Measurements from ENCODE around the gene BCAR1.

DNA sequence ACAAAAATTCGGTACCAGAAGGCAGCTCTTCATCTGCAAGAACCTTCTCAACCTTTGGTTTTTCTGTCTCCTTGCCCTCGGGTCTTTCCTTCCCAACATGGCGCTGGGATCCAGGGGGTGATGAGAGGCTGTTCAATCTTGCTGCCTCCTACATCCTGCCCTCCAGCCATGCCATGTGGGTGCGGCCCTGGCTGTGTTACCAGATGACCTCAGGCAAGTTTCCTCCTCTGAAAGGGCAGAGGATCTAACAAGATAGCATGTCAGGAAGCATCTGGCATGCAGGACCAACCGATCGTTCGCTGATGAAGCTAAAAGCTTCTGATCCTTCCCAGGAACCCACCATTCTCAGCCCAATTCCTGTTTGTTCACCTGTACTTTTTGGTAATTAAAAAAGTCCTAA, 36.8 kb upstream of the BCAR1 start:
- TF ChIP-seq ZNF219 (CRISPR knock-in tag; IDR thresholded peaks at IDR 0.05; ENCODE audit: borderline replicate concordance) (no peak), SMAD4 (CRISPR knock-in tag; IDR thresholded peaks at IDR 0.05) (no peak), TCF7 (CRISPR knock-in tag; IDR thresholded peaks at IDR 0.05; ENCODE audit: low read depth) (no peak), ETV6 (CRISPR knock-in tag; IDR thresholded peaks at IDR 0.05) (no peak), SP1 (CRISPR knock-in tag; conservative IDR thresholded peaks at IDR 0.05) (no peak), MYBL2 (CRISPR knock-in tag; IDR thresholded peaks at IDR 0.05) (no peak)
- TF ChIP-seq, protein P1, sequence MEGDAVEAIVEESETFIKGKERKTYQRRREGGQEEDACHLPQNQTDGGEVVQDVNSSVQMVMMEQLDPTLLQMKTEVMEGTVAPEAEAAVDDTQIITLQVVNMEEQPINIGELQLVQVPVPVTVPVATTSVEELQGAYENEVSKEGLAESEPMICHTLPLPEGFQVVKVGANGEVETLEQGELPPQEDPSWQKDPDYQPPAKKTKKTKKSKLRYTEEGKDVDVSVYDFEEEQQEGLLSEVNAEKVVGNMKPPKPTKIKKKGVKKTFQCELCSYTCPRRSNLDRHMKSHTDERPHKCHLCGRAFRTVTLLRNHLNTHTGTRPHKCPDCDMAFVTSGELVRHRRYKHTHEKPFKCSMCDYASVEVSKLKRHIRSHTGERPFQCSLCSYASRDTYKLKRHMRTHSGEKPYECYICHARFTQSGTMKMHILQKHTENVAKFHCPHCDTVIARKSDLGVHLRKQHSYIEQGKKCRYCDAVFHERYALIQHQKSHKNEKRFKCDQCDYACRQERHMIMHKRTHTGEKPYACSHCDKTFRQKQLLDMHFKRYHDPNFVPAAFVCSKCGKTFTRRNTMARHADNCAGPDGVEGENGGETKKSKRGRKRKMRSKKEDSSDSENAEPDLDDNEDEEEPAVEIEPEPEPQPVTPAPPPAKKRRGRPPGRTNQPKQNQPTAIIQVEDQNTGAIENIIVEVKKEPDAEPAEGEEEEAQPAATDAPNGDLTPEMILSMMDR (IDR thresholded peaks at IDR 0.05) = no peak
- TF ChIP-seq, protein P2, sequence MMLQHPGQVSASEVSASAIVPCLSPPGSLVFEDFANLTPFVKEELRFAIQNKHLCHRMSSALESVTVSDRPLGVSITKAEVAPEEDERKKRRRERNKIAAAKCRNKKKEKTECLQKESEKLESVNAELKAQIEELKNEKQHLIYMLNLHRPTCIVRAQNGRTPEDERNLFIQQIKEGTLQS (CRISPR knock-in tag; conservative IDR thresholded peaks at IDR 0.05) = no peak
- TF ChIP-seq, protein P3, sequence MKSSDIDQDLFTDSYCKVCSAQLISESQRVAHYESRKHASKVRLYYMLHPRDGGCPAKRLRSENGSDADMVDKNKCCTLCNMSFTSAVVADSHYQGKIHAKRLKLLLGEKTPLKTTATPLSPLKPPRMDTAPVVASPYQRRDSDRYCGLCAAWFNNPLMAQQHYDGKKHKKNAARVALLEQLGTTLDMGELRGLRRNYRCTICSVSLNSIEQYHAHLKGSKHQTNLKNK (CRISPR knock-in tag; IDR thresholded peaks at IDR 0.05) = no peak
- TF ChIP-seq, protein P4, sequence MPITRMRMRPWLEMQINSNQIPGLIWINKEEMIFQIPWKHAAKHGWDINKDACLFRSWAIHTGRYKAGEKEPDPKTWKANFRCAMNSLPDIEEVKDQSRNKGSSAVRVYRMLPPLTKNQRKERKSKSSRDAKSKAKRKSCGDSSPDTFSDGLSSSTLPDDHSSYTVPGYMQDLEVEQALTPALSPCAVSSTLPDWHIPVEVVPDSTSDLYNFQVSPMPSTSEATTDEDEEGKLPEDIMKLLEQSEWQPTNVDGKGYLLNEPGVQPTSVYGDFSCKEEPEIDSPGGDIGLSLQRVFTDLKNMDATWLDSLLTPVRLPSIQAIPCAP (CRISPR knock-in tag; IDR thresholded peaks at IDR 0.05) = no peak
- TF ChIP-seq, protein P5, sequence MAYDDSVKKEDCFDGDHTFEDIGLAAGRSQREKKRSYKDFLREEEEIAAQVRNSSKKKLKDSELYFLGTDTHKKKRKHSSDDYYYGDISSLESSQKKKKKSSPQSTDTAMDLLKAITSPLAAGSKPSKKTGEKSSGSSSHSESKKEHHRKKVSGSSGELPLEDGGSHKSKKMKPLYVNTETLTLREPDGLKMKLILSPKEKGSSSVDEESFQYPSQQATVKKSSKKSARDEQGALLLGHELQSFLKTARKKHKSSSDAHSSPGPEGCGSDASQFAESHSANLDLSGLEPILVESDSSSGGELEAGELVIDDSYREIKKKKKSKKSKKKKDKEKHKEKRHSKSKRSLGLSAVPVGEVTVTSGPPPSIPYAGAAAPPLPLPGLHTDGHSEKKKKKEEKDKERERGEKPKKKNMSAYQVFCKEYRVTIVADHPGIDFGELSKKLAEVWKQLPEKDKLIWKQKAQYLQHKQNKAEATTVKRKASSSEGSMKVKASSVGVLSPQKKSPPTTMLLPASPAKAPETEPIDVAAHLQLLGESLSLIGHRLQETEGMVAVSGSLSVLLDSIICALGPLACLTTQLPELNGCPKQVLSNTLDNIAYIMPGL (CRISPR knock-in tag; IDR thresholded peaks at IDR 0.05) = no peak
- TF ChIP-seq, protein P6, sequence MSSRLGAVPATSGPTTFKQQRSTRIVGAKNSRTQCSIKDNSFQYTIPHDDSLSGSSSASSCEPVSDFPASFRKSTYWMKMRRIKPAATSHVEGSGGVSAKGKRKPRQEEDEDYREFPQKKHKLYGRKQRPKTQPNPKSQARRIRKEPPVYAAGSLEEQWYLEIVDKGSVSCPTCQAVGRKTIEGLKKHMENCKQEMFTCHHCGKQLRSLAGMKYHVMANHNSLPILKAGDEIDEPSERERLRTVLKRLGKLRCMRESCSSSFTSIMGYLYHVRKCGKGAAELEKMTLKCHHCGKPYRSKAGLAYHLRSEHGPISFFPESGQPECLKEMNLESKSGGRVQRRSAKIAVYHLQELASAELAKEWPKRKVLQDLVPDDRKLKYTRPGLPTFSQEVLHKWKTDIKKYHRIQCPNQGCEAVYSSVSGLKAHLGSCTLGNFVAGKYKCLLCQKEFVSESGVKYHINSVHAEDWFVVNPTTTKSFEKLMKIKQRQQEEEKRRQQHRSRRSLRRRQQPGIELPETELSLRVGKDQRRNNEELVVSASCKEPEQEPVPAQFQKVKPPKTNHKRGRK (CRISPR knock-in tag; IDR thresholded peaks at IDR 0.05; ENCODE audit: borderline replicate concordance) = no peak
- TF ChIP-seq, protein P7, sequence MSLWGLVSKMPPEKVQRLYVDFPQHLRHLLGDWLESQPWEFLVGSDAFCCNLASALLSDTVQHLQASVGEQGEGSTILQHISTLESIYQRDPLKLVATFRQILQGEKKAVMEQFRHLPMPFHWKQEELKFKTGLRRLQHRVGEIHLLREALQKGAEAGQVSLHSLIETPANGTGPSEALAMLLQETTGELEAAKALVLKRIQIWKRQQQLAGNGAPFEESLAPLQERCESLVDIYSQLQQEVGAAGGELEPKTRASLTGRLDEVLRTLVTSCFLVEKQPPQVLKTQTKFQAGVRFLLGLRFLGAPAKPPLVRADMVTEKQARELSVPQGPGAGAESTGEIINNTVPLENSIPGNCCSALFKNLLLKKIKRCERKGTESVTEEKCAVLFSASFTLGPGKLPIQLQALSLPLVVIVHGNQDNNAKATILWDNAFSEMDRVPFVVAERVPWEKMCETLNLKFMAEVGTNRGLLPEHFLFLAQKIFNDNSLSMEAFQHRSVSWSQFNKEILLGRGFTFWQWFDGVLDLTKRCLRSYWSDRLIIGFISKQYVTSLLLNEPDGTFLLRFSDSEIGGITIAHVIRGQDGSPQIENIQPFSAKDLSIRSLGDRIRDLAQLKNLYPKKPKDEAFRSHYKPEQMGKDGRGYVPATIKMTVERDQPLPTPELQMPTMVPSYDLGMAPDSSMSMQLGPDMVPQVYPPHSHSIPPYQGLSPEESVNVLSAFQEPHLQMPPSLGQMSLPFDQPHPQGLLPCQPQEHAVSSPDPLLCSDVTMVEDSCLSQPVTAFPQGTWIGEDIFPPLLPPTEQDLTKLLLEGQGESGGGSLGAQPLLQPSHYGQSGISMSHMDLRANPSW (CRISPR knock-in tag; conservative IDR thresholded peaks at IDR 0.05; ENCODE audit: low read depth) = no peak

Data from WTC11 (cell line).